Non-pigmented ciliary epithelial cell (primary cell): ENCODE results near the gene WBP1L.

ENCODE experiments used
- DNase-seq: peaks from one replicate; pipeline ENCODE4 v3.0.0-alpha.2; 2010; ENCODE audit warnings: low read depth

WBP1L gene

GRCh38 chr10:102779680-102780526, 36.2 kb downstream of the WBP1L start:
- no peak for DNase-seq

- DNase-seq = no peak
These were observed 36.7 kb downstream of the WBP1L start for GRCh38 chr10:102780527-102780808.

GRCh38 chr10:102781090-102781920, 37.6 kb downstream of the WBP1L start:
- no peak for DNase-seq

GRCh38 chr10:102781921-102782557, 38.3 kb downstream of the WBP1L start:
- DNase-seq = no peak

GRCh38 chr10:102782673-102783551, 39.2 kb downstream of the WBP1L start:
- DNase-seq = peak; percentile 62

- no peak for DNase-seq
These were observed 39.8 kb downstream of the WBP1L start for GRCh38 chr10:102783568-102783967.

- no peak for DNase-seq
These were observed 42.1 kb downstream of the WBP1L start for GRCh38 chr10:102785818-102786217.

GRCh38 chr10:102791754-102792395, 48.1 kb downstream of the WBP1L start:
- no peak for DNase-seq

- DNase-seq = no peak
These were observed 52.0 kb downstream of the WBP1L start for GRCh38 chr10:102795453-102796406.

- no peak for DNase-seq
These were observed 52.8 kb downstream of the WBP1L start for GRCh38 chr10:102796407-102797176.

- no peak for DNase-seq
These were observed 56.1 kb downstream of the WBP1L start for GRCh38 chr10:102799691-102800471.

GRCh38 chr10:102800611-102801335, 57.0 kb downstream of the WBP1L start:
- no peak for DNase-seq

GRCh38 chr10:102801496-102801895, 57.7 kb downstream of the WBP1L start:
- no peak for DNase-seq

GRCh38 chr10:102801978-102802377, 58.2 kb downstream of the WBP1L start:
- no peak for DNase-seq

GRCh38 chr10:102802920-102803534, 59.3 kb downstream of the WBP1L start:
- peak; percentile 92 for DNase-seq

- DNase-seq = no peak
These were observed 60.8 kb downstream of the WBP1L start for GRCh38 chr10:102804382-102805055.

GRCh38 chr10:102808380-102808779, 64.6 kb downstream of the WBP1L start:
- DNase-seq = no peak
